Measurements from ENCODE around the gene PLA2G1B. TPM values are rescaled to one million over a fixed set of nuclear protein-coding genes. Genes with fewer than 3 reads are reported as not detected.
A peak's percentile ranks its signal among the peaks of the same experiment; 100 is the strongest.

PLA2G1B gene
- total RNA-seq, 1 donor from 2014 or later, result 0.42 TPM

DNA sequence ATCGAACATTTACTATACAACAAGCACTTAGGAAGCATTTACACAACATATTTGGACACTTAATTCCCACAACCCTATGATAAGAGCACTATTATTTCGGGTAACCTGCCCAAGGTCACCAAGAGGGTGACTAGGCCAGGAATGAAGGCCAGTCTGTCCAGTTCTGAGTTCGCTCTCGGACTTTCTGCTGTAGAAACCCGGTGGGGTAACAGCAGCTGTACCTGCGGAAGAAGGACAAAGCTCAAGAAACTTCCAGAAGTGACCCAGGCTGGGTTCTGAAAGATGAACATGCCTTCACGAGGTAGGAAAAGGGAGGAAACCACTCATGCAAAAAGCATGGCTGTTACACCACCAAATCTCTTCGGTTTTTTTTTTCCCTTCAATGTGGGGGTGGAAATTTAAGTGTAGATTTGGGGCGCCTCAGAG is 10.8 kb downstream of the PLA2G1B start:
- Mint-ChIP-seq H3K9me3 (ENCODE audit: low read depth) (no peaks in the 10 kb centered on the region), H3K4me3 (ENCODE audit: unreplicated experiment) (peak overlapping the region; percentile 88), H3K27ac (ENCODE audit: unreplicated experiment) (peak overlapping the region; percentile 99), H3K36me3 (ENCODE audit: low read depth) (no peaks in the 10 kb centered on the region), H3K4me1 (ENCODE audit: low read depth) (peaks cover 13% of the 10 kb centered on the region), H3K27me3 (ENCODE audit: low read depth) (no peaks in the 10 kb centered on the region)
- TF ChIP-seq, protein P1, sequence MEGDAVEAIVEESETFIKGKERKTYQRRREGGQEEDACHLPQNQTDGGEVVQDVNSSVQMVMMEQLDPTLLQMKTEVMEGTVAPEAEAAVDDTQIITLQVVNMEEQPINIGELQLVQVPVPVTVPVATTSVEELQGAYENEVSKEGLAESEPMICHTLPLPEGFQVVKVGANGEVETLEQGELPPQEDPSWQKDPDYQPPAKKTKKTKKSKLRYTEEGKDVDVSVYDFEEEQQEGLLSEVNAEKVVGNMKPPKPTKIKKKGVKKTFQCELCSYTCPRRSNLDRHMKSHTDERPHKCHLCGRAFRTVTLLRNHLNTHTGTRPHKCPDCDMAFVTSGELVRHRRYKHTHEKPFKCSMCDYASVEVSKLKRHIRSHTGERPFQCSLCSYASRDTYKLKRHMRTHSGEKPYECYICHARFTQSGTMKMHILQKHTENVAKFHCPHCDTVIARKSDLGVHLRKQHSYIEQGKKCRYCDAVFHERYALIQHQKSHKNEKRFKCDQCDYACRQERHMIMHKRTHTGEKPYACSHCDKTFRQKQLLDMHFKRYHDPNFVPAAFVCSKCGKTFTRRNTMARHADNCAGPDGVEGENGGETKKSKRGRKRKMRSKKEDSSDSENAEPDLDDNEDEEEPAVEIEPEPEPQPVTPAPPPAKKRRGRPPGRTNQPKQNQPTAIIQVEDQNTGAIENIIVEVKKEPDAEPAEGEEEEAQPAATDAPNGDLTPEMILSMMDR (IDR thresholded peaks at IDR 0.05), result no peak
- DNase-seq (ENCODE audit: low spot score), result no peak

DNA sequence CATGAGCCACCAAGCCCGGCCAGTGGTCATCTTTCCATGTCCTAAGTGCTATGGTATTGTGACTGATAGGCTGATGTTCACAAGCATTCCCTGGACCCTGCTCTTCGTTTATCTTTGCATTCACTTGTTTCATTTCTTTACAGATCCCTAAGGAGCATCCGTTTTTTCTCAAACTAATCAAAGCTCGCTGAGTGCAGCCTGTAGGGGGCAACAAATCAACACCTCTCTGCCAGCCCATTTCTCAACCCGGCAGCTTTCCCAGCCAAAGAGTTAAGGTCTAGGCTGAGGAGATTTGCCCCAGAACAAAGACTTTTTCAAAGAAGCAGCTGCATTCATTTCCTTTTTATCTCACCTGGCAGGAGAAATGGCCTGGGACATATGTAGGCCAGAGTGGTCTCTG is 13.4 kb downstream of the PLA2G1B start:
- Mint-ChIP-seq H3K9me3 (ENCODE audit: low read depth) (no peaks in the 10 kb centered on the region), H3K36me3 (ENCODE audit: low read depth) (no peaks in the 10 kb centered on the region), H3K4me3 (ENCODE audit: unreplicated experiment) (no peak overlapping the region), H3K27ac (ENCODE audit: unreplicated experiment) (no peak overlapping the region), H3K27me3 (ENCODE audit: low read depth) (no peaks in the 10 kb centered on the region), H3K4me1 (ENCODE audit: low read depth) (peaks cover 13% of the 10 kb centered on the region)
- TF ChIP-seq, protein P1 (IDR thresholded peaks at IDR 0.05), result peak; percentile 53
- no peak for DNase-seq (ENCODE audit: low spot score)

DNA sequence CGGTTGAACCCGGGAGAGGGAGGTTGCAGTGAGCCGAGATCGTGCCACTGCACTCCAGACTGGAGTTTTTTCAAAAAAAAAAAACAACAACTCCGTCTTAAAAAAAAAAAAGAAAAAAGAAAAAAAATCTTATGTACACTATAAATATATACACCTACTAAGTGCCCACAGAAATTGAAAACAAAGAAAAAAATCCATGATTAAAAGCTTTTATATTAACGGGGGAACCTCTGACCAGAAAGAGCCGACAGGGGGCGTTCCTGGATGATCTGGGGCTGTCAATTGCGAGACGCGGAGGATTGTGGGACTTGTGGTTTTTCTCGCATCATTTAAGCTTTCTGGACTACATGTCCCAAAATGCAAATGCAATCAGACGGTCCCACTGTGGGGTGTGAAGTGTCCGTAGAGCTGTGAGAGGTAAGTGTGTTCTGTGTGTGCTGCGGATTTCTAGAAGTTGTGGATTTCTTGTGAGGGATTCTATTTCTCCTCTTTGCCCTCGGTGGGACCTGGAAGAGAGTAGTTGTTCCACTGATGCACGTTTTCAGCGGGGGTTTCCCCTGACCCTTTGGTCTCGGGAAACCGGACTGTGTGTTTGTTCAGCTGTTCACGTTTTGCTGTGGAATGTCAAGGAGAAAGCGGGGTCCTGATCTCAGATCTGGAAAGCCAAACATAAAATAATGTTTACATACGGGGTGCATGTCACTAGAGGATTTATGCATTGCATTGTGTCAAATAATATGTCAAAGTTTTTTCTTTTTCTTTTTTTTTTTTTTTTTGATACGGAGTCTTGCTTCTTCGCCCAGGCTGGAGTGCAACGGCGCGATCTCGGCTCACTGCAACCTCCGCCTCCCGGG is 25.4 kb downstream of the PLA2G1B start, which contains the start of gene SIRT4:
Gene SIRT4 (plus strand): TSS at position 360 of the 854 bp plus-strand sequence. CDS start 1,241 bp downstream, outside the sequence.
- Mint-ChIP-seq H3K4me1 (ENCODE audit: low read depth) (peaks cover 8% of the 10 kb centered on the region), H3K4me3 (ENCODE audit: unreplicated experiment) (peak within 1 kb of the TSS; percentile 88), H3K36me3 (ENCODE audit: low read depth) (no peaks in the 10 kb centered on the region), H3K27me3 (ENCODE audit: low read depth) (no peaks in the 10 kb centered on the region), H3K27ac (ENCODE audit: unreplicated experiment) (peak within 1 kb of the TSS; percentile 98), H3K9me3 (ENCODE audit: low read depth) (no peaks in the 10 kb centered on the region)
- TF ChIP-seq, protein P1 (IDR thresholded peaks at IDR 0.05), result peak; percentile 96
- DNase-seq (ENCODE audit: low spot score), result no peak

DNA sequence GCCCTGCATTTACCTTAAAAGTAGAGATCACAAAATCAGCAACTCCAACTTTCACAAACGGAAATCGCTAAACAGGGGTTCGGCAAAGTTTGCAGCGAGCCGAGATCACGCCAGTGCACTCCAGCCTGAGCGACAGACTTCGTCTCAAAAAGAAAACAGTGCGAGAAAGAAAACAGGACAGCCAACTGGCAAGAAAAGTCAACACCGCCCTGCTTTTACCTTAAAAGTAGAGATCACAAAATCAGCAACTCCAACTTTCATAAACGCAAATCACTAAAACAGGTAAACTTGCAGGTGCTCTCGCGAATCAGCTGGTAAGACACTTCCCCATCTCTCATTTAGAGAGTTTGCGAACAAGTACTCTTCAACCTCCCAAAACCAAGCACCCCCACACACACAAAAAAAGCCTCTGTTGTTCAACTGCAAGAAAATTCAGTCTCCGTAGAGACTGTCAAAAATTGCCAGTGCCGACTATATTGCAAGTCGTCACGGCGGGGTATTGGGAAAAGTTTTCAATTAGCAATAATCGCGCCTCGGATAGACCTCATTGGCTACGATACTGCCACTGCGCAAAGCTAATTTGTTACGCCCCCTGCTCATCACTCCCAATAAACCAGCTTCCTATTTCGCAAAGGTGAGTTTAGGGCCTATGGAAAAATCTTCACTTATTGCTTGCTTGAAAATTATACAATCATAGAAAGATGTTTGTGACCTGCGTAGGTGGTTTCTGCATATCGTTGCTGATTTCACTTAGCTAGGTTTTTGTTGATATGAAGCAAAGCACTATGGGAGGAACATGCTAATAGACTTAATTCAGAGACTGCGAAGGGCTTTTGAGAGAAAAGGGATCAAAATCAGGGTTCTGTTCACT is 34.7 kb downstream of the PLA2G1B start, which contains the start of gene RNU4-1:
Gene RNU4-1 (minus strand): TSS at position 577 of the 871 bp plus-strand sequence.
- TF ChIP-seq, protein P1 (IDR thresholded peaks at IDR 0.05), result no peak
- H3K4me3 Mint-ChIP-seq (ENCODE audit: unreplicated experiment), result no peak within 1 kb of the TSS
- peaks cover 2% of the 10 kb centered on the region for H3K4me1 Mint-ChIP-seq (ENCODE audit: low read depth)
- DNase-seq (ENCODE audit: low spot score), result no peak
- H3K27ac Mint-ChIP-seq (ENCODE audit: unreplicated experiment), result no peak within 1 kb of the TSS
- H3K27me3 Mint-ChIP-seq (ENCODE audit: low read depth), result no peaks in the 10 kb centered on the region
- no peaks in the 10 kb centered on the region for H3K36me3 Mint-ChIP-seq (ENCODE audit: low read depth)
- H3K9me3 Mint-ChIP-seq (ENCODE audit: low read depth), result no peaks in the 10 kb centered on the region

DNA sequence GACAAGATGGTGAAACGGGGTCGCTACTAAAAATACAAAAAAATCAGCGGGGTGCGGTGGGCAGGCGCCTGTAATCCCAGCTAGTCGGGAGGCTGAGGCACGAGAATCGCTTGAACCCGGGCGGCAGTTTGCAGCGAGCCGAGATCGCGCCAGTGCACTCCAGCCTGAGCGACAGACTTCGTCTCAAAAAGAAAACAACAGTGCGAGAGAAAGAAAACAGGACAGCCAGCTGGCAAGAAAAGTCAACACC is 35.2 kb downstream of the PLA2G1B start:
- Mint-ChIP-seq H3K27me3 (ENCODE audit: low read depth) (no peaks in the 10 kb centered on the region), H3K36me3 (ENCODE audit: low read depth) (no peaks in the 10 kb centered on the region), H3K27ac (ENCODE audit: unreplicated experiment) (no peak overlapping the region), H3K4me1 (ENCODE audit: low read depth) (peaks cover 4% of the 10 kb centered on the region), H3K4me3 (ENCODE audit: unreplicated experiment) (no peak overlapping the region), H3K9me3 (ENCODE audit: low read depth) (no peaks in the 10 kb centered on the region)
- no peak for DNase-seq (ENCODE audit: low spot score)
- TF ChIP-seq, protein P1 (IDR thresholded peaks at IDR 0.05), result no peak
